Measurements from ENCODE around the gene OBP2A. TPM values are rescaled to one million over a fixed set of nuclear protein-coding genes. Genes with fewer than 3 reads are reported as not detected.

OBP2A gene
- total RNA-seq, 1 donor from 2014 or later, result not detected

- H3K9me3 Mint-ChIP-seq (ENCODE audit: unreplicated experiment), result no peaks in the 10 kb centered on the region
- no peak for DNase-seq (ENCODE audit: low spot score)
- H3K36me3 Mint-ChIP-seq (ENCODE audit: low read depth, unreplicated experiment), result peaks cover 3% of the 10 kb centered on the region
- peaks cover 2% of the 10 kb centered on the region for H3K27me3 Mint-ChIP-seq (ENCODE audit: unreplicated experiment)
- H3K4me3 Mint-ChIP-seq (ENCODE audit: unreplicated experiment), result no peak overlapping the region
- TF ChIP-seq CTCF (IDR thresholded peaks at IDR 0.05; ENCODE audit: unreplicated experiment), result no peak
- H3K4me1 Mint-ChIP-seq (ENCODE audit: unreplicated experiment), result peaks cover 6% of the 10 kb centered on the region
- H3K27ac Mint-ChIP-seq (ENCODE audit: unreplicated experiment), result no peak overlapping the region
Observed at GRCh38 chr9:135579889-135580660, 34.1 kb downstream of the OBP2A start.

DNA sequence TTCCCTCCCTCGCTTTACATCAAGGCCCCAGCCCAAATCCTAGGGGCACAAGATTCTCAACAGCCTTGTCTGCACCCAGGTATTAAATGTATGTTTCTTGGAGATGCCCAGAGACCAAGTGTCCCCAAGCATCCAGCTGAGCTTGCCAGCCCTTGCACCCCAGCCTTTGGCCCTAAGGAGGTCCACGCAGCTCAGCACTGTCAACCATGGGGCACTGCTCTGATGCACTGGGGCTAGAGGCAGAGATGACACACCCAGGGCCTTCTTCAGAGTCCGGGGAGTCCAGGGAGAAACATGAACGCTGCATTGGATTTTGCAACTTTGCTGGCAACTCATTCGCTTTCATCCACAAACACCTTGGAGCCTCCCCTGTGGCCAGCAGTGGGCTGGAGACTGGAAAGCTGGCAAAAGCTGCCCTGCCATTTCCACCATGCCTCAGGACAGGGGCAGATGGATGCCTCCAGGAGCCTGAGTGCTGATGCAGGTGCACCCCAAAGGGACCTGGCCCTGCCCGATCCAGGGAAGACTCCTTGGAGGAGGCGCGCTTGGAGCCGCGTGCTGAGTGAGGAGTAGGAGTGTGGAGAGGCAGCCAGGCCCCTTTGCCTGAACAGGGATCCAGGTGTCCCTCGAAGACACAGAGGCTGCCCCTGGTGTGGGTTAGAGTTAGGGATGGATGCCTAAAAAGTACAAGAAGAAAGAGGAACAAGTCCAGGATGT lies 34.9 kb downstream of the OBP2A start:
- peaks cover 6% of the 10 kb centered on the region for H3K4me1 Mint-ChIP-seq (ENCODE audit: unreplicated experiment)
- H3K4me3 Mint-ChIP-seq (ENCODE audit: unreplicated experiment), result no peak overlapping the region
- no peak overlapping the region for H3K27ac Mint-ChIP-seq (ENCODE audit: unreplicated experiment)
- peaks cover 3% of the 10 kb centered on the region for H3K36me3 Mint-ChIP-seq (ENCODE audit: low read depth, unreplicated experiment)
- H3K9me3 Mint-ChIP-seq (ENCODE audit: unreplicated experiment), result no peaks in the 10 kb centered on the region
- no peak for DNase-seq (ENCODE audit: low spot score)
- H3K27me3 Mint-ChIP-seq (ENCODE audit: unreplicated experiment), result peaks cover 2% of the 10 kb centered on the region
- TF ChIP-seq CTCF (IDR thresholded peaks at IDR 0.05; ENCODE audit: unreplicated experiment), result no peak

- Mint-ChIP-seq H3K36me3 (ENCODE audit: low read depth, unreplicated experiment) (peaks cover 3% of the 10 kb centered on the region), H3K27me3 (ENCODE audit: unreplicated experiment) (no peaks in the 10 kb centered on the region), H3K4me3 (ENCODE audit: unreplicated experiment) (no peak overlapping the region), H3K9me3 (ENCODE audit: unreplicated experiment) (no peaks in the 10 kb centered on the region), H3K4me1 (ENCODE audit: unreplicated experiment) (peaks cover 6% of the 10 kb centered on the region), H3K27ac (ENCODE audit: unreplicated experiment) (no peak overlapping the region)
- no peak for DNase-seq (ENCODE audit: low spot score)
- no peak for TF ChIP-seq CTCF (IDR thresholded peaks at IDR 0.05; ENCODE audit: unreplicated experiment)
Observed at GRCh38 chr9:135581636-135582426, 35.9 kb downstream of the OBP2A start.

- Mint-ChIP-seq H3K9me3 (ENCODE audit: unreplicated experiment) (no peaks in the 10 kb centered on the region), H3K36me3 (ENCODE audit: low read depth, unreplicated experiment) (peaks cover 3% of the 10 kb centered on the region), H3K27ac (ENCODE audit: unreplicated experiment) (no peak overlapping the region), H3K27me3 (ENCODE audit: unreplicated experiment) (no peaks in the 10 kb centered on the region), H3K4me1 (ENCODE audit: unreplicated experiment) (peaks cover 6% of the 10 kb centered on the region), H3K4me3 (ENCODE audit: unreplicated experiment) (no peak overlapping the region)
- DNase-seq (ENCODE audit: low spot score), result no peak
- no peak for TF ChIP-seq CTCF (IDR thresholded peaks at IDR 0.05; ENCODE audit: unreplicated experiment)
Observed at GRCh38 chr9:135582541-135582940, 36.6 kb downstream of the OBP2A start.
